K562 (cell line): Measurements from ENCODE around the gene PPP1CA. TPM values are rescaled to one million over a fixed set of nuclear protein-coding genes. Genes with fewer than 3 reads are reported as not detected.
A peak's percentile ranks its signal among the peaks of the same experiment; 100 is the strongest.

Experiments used
- AFF4 ChIP-seq: sonication (generic); formaldehyde crosslinking; IDR thresholded peaks from 2 replicates; pipeline ENCODE4 v1.8.0; 2023; ENCODE audit warnings: mild to moderate bottlenecking, missing genetic modification reagents
- EGR1 ChIP-seq: fragments of 450-650 bp; conservative IDR thresholded peaks from 2 replicates; pipeline ENCODE4 v1.6.1; 2017; ENCODE audit warnings: mild to moderate bottlenecking
- FOXA3 ChIP-seq, 2 experiments: fragments of 450-650 bp in 1 of 2; sonication (generic) in 1 of 2; formaldehyde crosslinking; IDR thresholded peaks in 1 of 2; conservative IDR thresholded peaks in 1 of 2; 2 replicates each; pipeline versions ENCODE4 v1.4.0 to v1.8.0; 2020 to 2022; ENCODE audit warnings: mild to moderate bottlenecking in 2 of 2, missing genetic modification reagents in 1 of 2
- HCFC1 ChIP-seq: IDR thresholded peaks from 2 replicates; pipeline ENCODE4 v1.6.1; 2012; ENCODE audit warnings: low read depth, low read length, improper control_type of control experiment
- HMGN3 ChIP-seq: IDR thresholded peaks from 2 replicates; pipeline ENCODE4 v1.6.1; 2011; ENCODE audit warnings: borderline replicate concordance, low read depth, mild to moderate bottlenecking, mixed read lengths, low read length; ENCODE audit not compliant: insufficient read length; ENCODE audit errors: extremely low read depth
- HMGXB4 ChIP-seq: sonication (generic); formaldehyde crosslinking; IDR thresholded peaks from 2 replicates; pipeline ENCODE4 v1.8.1; 2023; ENCODE audit warnings: mild to moderate bottlenecking, missing genetic modification reagents
- HSF4 ChIP-seq: fragments of 250-450 bp; sonication (Bioruptor Pico); IDR thresholded peaks from 2 replicates; pipeline ENCODE4 v2.1.2; 2022; ENCODE audit warnings: mild to moderate bottlenecking, moderate library complexity, borderline replicate concordance
- PHF21A ChIP-seq: fragments of 450-650 bp; IDR thresholded peaks from 2 replicates; pipeline ENCODE4 v1.6.1; 2017; ENCODE audit warnings: low read depth, borderline replicate concordance
- SRSF9 ChIP-seq: fragments of 200-400 bp; formaldehyde crosslinking; IDR thresholded peaks from 2 replicates; pipeline ENCODE4 v1.6.1; 2017; ENCODE audit warnings: low read depth, low read length, borderline replicate concordance
- ZNF561 ChIP-seq: fragments of 450-650 bp; formaldehyde crosslinking; conservative IDR thresholded peaks from 2 replicates; pipeline ENCODE4 v1.4.0; 2020; ENCODE audit warnings: mild to moderate bottlenecking, moderate library complexity
- ZNF764 ChIP-seq: fragments of 250-450 bp; sonication (Bioruptor Pico); IDR thresholded peaks from 2 replicates; pipeline ENCODE4 v1.4.0; 2020; ENCODE audit warnings: low read depth, mild to moderate bottlenecking, moderate library complexity
- ZNF77 ChIP-seq: fragments of 250-450 bp; sonication (Bioruptor Pico); IDR thresholded peaks from 2 replicates; pipeline ENCODE4 v1.5.0; 2020
- ZNF778 ChIP-seq: fragments of 450-650 bp; formaldehyde crosslinking; IDR thresholded peaks from 2 replicates; pipeline ENCODE4 v1.4.0; 2020; ENCODE audit warnings: mild to moderate bottlenecking, moderate library complexity
- polyA plus RNA-seq, 8 experiments: library from polyadenylated mRNA; depleted of rRNA in 4 of 8; stranded (reverse) in 5 of 8; unstranded in 3 of 8; fragments of >200 nt; fragmentation: Nextera tagmentation in 2 of 8; fragmentation: Illumina TruSeq in 1 of 8; extraction: Ambion mirVana in 2 of 8; extraction: Trizol in 1 of 8; gene quantifications; 2 replicates each; pipeline versions ENCODE4 v1.2.1 to v1.2.3, GENCODE V29; 2011 to 2014; ENCODE audit warnings: inconsistent platforms in 1 of 8, missing spikeins in 1 of 8
- total RNA-seq, 7 experiments: library from RNA; depleted of rRNA in 6 of 7; stranded (reverse); fragments of >200 nt in 6 of 7; fragmentation: Illumina TruSeq in 2 of 7; extraction: Trizol in 2 of 7; gene quantifications; 2 replicates each; pipeline versions ENCODE4 v1.2.1 to v1.2.3, GENCODE V29; 2011 to 2021; ENCODE audit warnings: low replicate concordance in 1 of 7
- TF ChIP-seq, protein P1 (sequence below): fragments of 250-450 bp; sonication (Bioruptor Pico); IDR thresholded peaks from 2 replicates; pipeline ENCODE4 v1.4.0; 2020

Gene PPP1CA
- total and polyA plus RNA-seq, 9 of the 15 experiments (the other 6 are each of a cell fraction or from before 2014, with no cell fraction given) = 18.2 to 242 (median 188) TPM

DNA sequence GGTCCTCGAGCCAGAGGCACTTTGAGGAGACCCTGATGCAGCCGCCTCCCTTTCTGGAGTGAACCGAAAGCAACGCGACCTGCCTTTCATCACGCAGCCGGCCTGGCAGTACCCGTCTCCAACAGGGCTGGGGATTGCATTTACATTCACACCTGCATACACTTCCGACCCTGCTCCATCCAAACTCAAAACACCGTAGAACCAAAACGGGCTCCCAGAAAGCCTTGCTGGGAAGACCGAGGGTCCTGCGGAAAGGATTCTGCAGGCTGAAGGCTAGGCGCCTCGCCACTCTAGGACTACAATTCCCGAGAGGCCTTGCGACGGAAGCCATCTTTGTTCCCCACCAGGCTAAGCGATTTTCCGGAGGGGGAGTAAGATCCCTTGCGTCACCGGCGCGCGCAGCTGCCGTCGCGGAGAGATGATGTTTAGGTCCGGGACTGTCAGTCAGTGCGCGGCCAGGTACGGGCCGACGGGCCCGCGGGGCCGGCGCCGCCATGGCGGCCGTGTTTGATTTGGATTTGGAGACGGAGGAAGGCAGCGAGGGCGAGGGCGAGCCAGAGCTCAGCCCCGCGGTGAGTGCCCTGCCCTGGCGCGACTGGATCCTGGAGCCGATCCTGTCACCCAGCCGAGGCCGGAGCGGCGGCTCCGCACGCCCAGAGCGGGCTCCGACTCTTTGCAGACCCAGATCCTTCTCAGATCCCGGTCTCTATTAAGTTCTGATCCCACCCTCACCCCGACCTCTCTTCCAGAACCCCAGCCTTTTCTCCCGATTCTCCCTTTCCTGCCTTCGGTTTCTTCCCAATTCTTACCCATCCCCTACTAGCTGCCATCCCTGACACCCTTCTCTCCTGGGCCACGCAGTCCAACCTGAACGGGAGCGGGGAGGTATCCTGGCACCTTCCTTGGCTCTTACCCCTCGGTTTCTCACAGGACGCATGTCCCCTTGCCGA, 26.7 kb upstream of the PPP1CA start, which contains the start of gene RPS6KB2 (continued):
- peak; percentile 35 for TF ChIP-seq HMGN3
- TF ChIP-seq AFF4 (CRISPR knock-in tag) = 0 out of 2 replicates have a peak, but pooled peaks have one; percentile 67
- TF ChIP-seq ZNF561 (CRISPR knock-in tag) = no peak
- TF ChIP-seq, protein P1, sequence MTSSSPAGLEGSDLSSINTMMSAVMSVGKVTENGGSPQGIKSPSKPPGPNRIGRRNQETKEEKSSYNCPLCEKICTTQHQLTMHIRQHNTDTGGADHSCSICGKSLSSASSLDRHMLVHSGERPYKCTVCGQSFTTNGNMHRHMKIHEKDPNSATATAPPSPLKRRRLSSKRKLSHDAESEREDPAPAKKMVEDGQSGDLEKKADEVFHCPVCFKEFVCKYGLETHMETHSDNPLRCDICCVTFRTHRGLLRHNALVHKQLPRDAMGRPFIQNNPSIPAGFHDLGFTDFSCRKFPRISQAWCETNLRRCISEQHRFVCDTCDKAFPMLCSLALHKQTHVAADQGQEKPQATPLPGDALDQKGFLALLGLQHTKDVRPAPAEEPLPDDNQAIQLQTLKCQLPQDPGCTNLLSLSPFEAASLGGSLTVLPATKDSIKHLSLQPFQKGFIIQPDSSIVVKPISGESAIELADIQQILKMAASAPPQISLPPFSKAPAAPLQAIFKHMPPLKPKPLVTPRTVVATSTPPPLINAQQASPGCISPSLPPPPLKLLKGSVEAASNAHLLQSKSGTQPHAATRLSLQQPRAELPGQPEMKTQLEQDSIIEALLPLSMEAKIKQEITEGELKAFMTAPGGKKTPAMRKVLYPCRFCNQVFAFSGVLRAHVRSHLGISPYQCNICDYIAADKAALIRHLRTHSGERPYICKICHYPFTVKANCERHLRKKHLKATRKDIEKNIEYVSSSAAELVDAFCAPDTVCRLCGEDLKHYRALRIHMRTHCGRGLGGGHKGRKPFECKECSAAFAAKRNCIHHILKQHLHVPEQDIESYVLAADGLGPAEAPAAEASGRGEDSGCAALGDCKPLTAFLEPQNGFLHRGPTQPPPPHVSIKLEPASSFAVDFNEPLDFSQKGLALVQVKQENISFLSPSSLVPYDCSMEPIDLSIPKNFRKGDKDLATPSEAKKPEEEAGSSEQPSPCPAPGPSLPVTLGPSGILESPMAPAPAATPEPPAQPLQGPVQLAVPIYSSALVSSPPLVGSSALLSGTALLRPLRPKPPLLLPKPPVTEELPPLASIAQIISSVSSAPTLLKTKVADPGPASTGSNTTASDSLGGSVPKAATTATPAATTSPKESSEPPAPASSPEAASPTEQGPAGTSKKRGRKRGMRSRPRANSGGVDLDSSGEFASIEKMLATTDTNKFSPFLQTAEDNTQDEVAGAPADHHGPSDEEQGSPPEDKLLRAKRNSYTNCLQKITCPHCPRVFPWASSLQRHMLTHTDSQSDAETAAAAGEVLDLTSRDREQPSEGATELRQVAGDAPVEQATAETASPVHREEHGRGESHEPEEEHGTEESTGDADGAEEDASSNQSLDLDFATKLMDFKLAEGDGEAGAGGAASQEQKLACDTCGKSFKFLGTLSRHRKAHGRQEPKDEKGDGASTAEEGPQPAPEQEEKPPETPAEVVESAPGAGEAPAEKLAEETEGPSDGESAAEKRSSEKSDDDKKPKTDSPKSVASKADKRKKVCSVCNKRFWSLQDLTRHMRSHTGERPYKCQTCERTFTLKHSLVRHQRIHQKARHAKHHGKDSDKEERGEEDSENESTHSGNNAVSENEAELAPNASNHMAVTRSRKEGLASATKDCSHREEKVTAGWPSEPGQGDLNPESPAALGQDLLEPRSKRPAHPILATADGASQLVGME (CRISPR knock-in tag) = no peak
- no peak for TF ChIP-seq FOXA3 (CRISPR knock-in tag; conservative IDR thresholded peaks at IDR 0.05 in 1 of 2, IDR thresholded peaks at IDR 0.05 in 1 of 2)
- TF ChIP-seq PHF21A = no peak
- no peak for TF ChIP-seq ZNF778
- TF ChIP-seq SRSF9 = no peak
- TF ChIP-seq ZNF77 (CRISPR knock-in tag) = no peak
- TF ChIP-seq EGR1 = peak; percentile 84
- peak; percentile 98 for TF ChIP-seq HCFC1
- TF ChIP-seq HSF4 (CRISPR knock-in tag) = no peak
- TF ChIP-seq ZNF764 (CRISPR knock-in tag) = no peak
- TF ChIP-seq HMGXB4 = peak; percentile 52; the same call in 1 of the 2 replicates
